Measurements from ENCODE around the gene CA4.

- TF ChIP-seq, protein P1, sequence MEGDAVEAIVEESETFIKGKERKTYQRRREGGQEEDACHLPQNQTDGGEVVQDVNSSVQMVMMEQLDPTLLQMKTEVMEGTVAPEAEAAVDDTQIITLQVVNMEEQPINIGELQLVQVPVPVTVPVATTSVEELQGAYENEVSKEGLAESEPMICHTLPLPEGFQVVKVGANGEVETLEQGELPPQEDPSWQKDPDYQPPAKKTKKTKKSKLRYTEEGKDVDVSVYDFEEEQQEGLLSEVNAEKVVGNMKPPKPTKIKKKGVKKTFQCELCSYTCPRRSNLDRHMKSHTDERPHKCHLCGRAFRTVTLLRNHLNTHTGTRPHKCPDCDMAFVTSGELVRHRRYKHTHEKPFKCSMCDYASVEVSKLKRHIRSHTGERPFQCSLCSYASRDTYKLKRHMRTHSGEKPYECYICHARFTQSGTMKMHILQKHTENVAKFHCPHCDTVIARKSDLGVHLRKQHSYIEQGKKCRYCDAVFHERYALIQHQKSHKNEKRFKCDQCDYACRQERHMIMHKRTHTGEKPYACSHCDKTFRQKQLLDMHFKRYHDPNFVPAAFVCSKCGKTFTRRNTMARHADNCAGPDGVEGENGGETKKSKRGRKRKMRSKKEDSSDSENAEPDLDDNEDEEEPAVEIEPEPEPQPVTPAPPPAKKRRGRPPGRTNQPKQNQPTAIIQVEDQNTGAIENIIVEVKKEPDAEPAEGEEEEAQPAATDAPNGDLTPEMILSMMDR (conservative IDR thresholded peaks at IDR 0.05; ENCODE audit: low read length), result no peak
- no peak for TF ChIP-seq EZH2phosphoT487 (IDR thresholded peaks at IDR 0.05; ENCODE audit: borderline replicate concordance)
These were observed 7.0 kb downstream of the CA4 start for GRCh38 chr17:60156746-60157145.
